MCF 10A (cell line): ENCODE measurements around the gene HK1. TPM values are rescaled to one million over a fixed set of nuclear protein-coding genes. Genes with fewer than 3 reads are reported as not detected.

Source experiments
- BruUV-seq: library from RNA; stranded (reverse); fragments of 400-500 nt; replicated peaks from 2 replicates; lab custom pipeline; 2021; lab: Mats Ljungman, UMichigan
- CTCF ChIA-PET: fragments of 300-600 bp; sonication (Branson Sonifier 250); formaldehyde crosslinking; extraction: SDS; loops from one replicate; lab custom pipeline; 2021; ENCODE audit warnings: antibody characterized with exemption, inconsistent platforms; lab: Yijun Ruan, JAX
- POLR2A ChIA-PET: fragments of 300-600, 350-650 bp; sonication (Branson Sonifier 250); formaldehyde crosslinking; extraction: SDS; loops from one replicate; lab custom pipeline; 2020; ENCODE audit warnings: antibody characterized with exemption, inconsistent platforms; lab: Yijun Ruan, JAX
- DNase-seq: peaks from one replicate; pipeline ENCODE4 v3.0.0-alpha.2; 2018; ENCODE audit not compliant: unreplicated experiment
- H3K27ac Mint-ChIP-seq: one replicate; pipeline ENCODE4 v1.8.0; 2022; ENCODE audit warnings: mild to moderate bottlenecking, low read depth, mixed read lengths; ENCODE audit not compliant: unreplicated experiment
- H3K27me3 Mint-ChIP-seq: one replicate; pipeline ENCODE4 v1.8.0; 2022; ENCODE audit warnings: mixed read lengths; ENCODE audit not compliant: insufficient read depth, unreplicated experiment
- H3K36me3 Mint-ChIP-seq: one replicate; pipeline ENCODE4 v1.8.0; 2022; ENCODE audit warnings: mild to moderate bottlenecking, moderate library complexity, mixed read lengths; ENCODE audit not compliant: insufficient read depth, unreplicated experiment
- H3K4me1 Mint-ChIP-seq: one replicate; pipeline ENCODE4 v1.8.0; 2022; ENCODE audit warnings: mixed read lengths; ENCODE audit not compliant: insufficient read depth, unreplicated experiment
- H3K4me3 Mint-ChIP-seq: one replicate; pipeline ENCODE4 v1.8.0; 2022; ENCODE audit warnings: mild to moderate bottlenecking, moderate library complexity, mixed read lengths; ENCODE audit not compliant: unreplicated experiment
- H3K9me3 Mint-ChIP-seq: one replicate; pipeline ENCODE4 v1.8.0; 2022; ENCODE audit warnings: mixed read lengths; ENCODE audit not compliant: unreplicated experiment
- intact Hi-C: fragments of 100-400 bp; cut with micrococcal nuclease; formaldehyde crosslinking; loops from 2 replicates; pipeline ENCODE4 v1.14.1; 2022
- total RNA-seq: library from RNA; stranded (reverse); gene quantifications from 2 replicates; pipeline ENCODE4 v1.2.3, GENCODE V29; 2022
- TF ChIP-seq, protein P1 (sequence below): fragments of 200-600 bp; IDR thresholded peaks from one replicate; pipeline ENCODE4 v1.8.0; 2022; ENCODE audit warnings: antibody characterized with exemption, mild to moderate bottlenecking; ENCODE audit not compliant: unreplicated experiment

Gene HK1
- total RNA-seq, 1 experiment from 2014 or later: 134 TPM

DNA sequence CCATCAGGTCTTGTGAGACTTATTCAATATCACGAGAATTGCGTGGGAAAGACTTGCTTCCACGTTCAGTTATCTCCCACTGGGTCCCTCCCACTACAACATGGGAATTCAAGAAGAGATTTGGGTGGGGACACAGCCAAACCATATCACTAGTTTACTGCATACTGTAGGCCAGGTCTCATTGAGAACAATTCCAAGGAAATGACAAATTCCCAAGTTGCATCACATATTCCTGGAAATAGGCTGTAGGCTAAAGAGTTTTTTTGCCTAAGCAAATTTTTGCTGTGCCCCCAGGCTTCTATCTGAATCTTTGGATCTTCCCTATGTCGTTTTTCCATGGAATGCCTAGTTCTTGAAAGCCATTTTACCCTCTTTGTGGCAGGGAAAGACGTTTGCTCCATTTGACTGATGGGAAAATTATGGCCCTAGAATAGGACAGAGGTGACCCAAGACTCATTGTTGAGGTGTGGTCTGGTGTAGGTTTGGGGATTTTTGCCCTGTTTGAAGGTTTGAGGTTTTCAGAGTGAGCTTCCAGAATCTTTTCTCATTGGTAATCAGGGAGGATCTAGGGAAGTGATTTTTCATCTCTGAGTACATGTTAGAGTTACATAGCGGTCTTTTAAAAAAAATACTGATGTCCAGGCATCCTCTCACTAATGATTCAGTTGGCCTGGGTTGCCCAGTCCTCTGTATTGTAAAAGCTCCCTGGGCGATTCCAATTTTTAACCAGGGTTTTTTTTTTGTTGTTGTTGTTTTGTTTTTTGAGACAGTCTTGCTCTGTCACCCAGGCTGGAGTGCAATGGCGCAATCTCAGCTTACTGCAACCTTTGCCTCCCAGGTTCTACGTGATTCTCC lies 94.1 kb downstream of the HK1 start:
- H3K27ac Mint-ChIP-seq: peak overlapping the region; percentile 54
- peaks cover 45% of the 10 kb centered on the region for H3K4me1 Mint-ChIP-seq
- no peak overlapping the region for H3K4me3 Mint-ChIP-seq
- H3K9me3 Mint-ChIP-seq: no peaks in the 10 kb centered on the region
- peak; percentile 69 for DNase-seq
- peaks cover 74% of the 10 kb centered on the region for H3K36me3 Mint-ChIP-seq
- intact Hi-C loops: no loop called here
- no TSS peak for BruUV-seq
- POLR2A ChIA-PET: interaction anchor here (0.6 to 4.6 kb wide), 6 partner anchors 9 to 925 kb away, joined by 3 to 84 read pairs (median 4); no protein-coding TSS in a partner anchor
- no peaks in the 10 kb centered on the region for H3K27me3 Mint-ChIP-seq
- CTCF ChIA-PET: interaction anchor here (0.6 to 1.0 kb wide), 3 partner anchors 9 to 67 kb away, joined by 3 read pairs; no protein-coding TSS in a partner anchor
- TF ChIP-seq, protein P1, sequence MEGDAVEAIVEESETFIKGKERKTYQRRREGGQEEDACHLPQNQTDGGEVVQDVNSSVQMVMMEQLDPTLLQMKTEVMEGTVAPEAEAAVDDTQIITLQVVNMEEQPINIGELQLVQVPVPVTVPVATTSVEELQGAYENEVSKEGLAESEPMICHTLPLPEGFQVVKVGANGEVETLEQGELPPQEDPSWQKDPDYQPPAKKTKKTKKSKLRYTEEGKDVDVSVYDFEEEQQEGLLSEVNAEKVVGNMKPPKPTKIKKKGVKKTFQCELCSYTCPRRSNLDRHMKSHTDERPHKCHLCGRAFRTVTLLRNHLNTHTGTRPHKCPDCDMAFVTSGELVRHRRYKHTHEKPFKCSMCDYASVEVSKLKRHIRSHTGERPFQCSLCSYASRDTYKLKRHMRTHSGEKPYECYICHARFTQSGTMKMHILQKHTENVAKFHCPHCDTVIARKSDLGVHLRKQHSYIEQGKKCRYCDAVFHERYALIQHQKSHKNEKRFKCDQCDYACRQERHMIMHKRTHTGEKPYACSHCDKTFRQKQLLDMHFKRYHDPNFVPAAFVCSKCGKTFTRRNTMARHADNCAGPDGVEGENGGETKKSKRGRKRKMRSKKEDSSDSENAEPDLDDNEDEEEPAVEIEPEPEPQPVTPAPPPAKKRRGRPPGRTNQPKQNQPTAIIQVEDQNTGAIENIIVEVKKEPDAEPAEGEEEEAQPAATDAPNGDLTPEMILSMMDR: no peak

DNA sequence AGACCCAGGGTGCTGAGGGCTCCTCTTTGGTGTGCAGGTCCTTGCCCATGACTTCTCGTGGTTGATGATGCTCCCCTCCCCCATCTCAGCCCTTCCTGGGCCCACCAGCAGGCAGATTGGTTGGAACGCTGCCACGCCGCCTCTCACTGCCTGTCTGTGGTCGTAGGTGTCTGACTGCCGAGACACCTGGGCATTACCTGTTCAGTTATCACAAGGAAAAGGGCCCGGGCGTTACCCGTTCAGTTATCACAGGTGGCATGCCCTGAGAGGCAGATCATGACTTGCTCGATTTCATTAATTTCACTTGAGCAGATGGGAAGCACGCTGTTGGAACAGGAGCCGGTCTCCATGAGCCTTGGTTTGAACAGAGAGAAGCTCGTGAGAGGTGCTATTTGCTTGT lies 95.9 kb downstream of the HK1 start:
- Mint-ChIP-seq H3K36me3 (peaks cover 73% of the 10 kb centered on the region), H3K4me1 (peaks cover 45% of the 10 kb centered on the region), H3K9me3 (no peaks in the 10 kb centered on the region), H3K4me3 (no peak overlapping the region), H3K27me3 (no peaks in the 10 kb centered on the region), H3K27ac (peak overlapping the region; percentile 83)
- intact Hi-C loops: no loop called here
- no TSS peak for BruUV-seq
- POLR2A ChIA-PET: interaction anchor here (1.0 to 4.7 kb wide), 6 partner anchors 11 to 54 kb away, joined by 4 to 84 read pairs (median 16); no protein-coding TSS in a partner anchor
- TF ChIP-seq, protein P1: no peak
- CTCF ChIA-PET: interaction anchor here (0.5 to 2.4 kb wide), 8 partner anchors 10 to 216 kb away, joined by 3 to 7 read pairs (median 4); no protein-coding TSS in a partner anchor
- no peak for DNase-seq

DNA sequence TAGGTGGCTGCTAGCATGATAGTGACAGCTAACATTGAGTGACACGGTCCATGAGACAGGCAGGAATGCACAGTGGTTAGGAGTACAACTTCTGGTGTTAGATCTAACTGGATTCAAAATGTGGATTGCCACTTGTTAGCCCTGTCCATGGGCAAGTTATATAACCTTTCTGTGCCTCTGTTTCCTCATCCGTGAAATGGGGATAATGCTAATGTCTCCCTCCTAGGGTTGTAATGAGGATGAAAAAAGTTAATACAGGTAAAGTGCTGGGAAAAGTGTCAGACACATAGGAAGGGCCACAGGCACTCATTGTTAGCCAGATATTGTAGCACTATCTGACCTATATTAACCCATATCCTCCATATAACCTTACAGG lies 96.6 kb downstream of the HK1 start:
- CTCF ChIA-PET: interaction anchor here (0.9 to 2.5 kb wide), 12 partner anchors 9 to 136 kb away, joined by 3 to 13 read pairs (median 4); no protein-coding TSS in a partner anchor
- no peaks in the 10 kb centered on the region for H3K27me3 Mint-ChIP-seq
- intact Hi-C loops: loop anchor here (5.0 kb wide), 1 partner anchor 38 kb away; no protein-coding TSS in a partner anchor
- H3K4me1 Mint-ChIP-seq: peaks cover 45% of the 10 kb centered on the region
- BruUV-seq: no TSS peak
- DNase-seq: no peak
- H3K9me3 Mint-ChIP-seq: no peaks in the 10 kb centered on the region
- POLR2A ChIA-PET: interaction anchor here (0.9 to 4.7 kb wide), 13 partner anchors 12 to 64 kb away, joined by 3 to 84 read pairs (median 14); no protein-coding TSS in a partner anchor
- H3K27ac Mint-ChIP-seq: peak overlapping the region; percentile 83
- peaks cover 71% of the 10 kb centered on the region for H3K36me3 Mint-ChIP-seq
- TF ChIP-seq, protein P1: no peak
- no peak overlapping the region for H3K4me3 Mint-ChIP-seq
